Activated B cell treated with CpG ODN at 0.5 μM for 24 hours (primary cell): Measurements from ENCODE around the gene GSPT1. TPM values are rescaled to one million over a fixed set of nuclear protein-coding genes. Genes with fewer than 3 reads are reported as not detected.
"Not testable (repeated sequence)": the region's sequence is repeated elsewhere in the genome, so short reads cannot be mapped to it uniquely, and the experiment has no call there.

Source experiments
- ATAC-seq: fragments of 200-7000 bp; cut with Tn5 transposase; one replicate; pipeline ENCODE4 v1.10.0; 2021; ENCODE audit warnings: low read depth, mild to moderate bottlenecking, moderate library complexity
- CTCF ChIA-PET: fragments of 350-600 bp; sonication (Branson Sonifier 250); formaldehyde crosslinking; loops from one replicate; lab custom pipeline; 2021; ENCODE audit warnings: antibody characterized with exemption; lab: Charles Lee
- POLR2A ChIA-PET: fragments of 350-600 bp; sonication (Branson Sonifier 250); formaldehyde crosslinking; loops from one replicate; lab custom pipeline; 2021; ENCODE audit warnings: antibody characterized with exemption; lab: Charles Lee
- DNase-seq: peaks from one replicate; pipeline ENCODE4 v3.0.0; 2022
- H3K27ac Mint-ChIP-seq: one replicate; pipeline ENCODE4 v1.8.0; 2020; ENCODE audit warnings: mixed read lengths
- H3K27me3 Mint-ChIP-seq: one replicate; pipeline ENCODE4 v1.8.0; 2021; ENCODE audit warnings: mixed read lengths
- H3K36me3 Mint-ChIP-seq: one replicate; pipeline ENCODE4 v1.8.0; 2021; ENCODE audit warnings: low read depth, mixed read lengths
- H3K4me1 Mint-ChIP-seq: one replicate; pipeline ENCODE4 v1.8.0; 2021; ENCODE audit warnings: mixed read lengths
- H3K4me3 Mint-ChIP-seq: one replicate; pipeline ENCODE4 v1.8.0; 2020; ENCODE audit warnings: mild to moderate bottlenecking, mixed read lengths
- H3K9me3 Mint-ChIP-seq: one replicate; pipeline ENCODE4 v1.8.0; 2020; ENCODE audit warnings: mixed read lengths
- CTCF ChIP-seq: fragments of 200-600 bp; IDR thresholded peaks from one replicate; pipeline ENCODE4 v1.8.0; 2022; ENCODE audit warnings: antibody characterized with exemption, mild to moderate bottlenecking
- intact Hi-C: fragments of 100-400 bp; cut with micrococcal nuclease; formaldehyde crosslinking; loops from one replicate; pipeline ENCODE4 v1.15.1; 2024
- total RNA-seq: library from RNA; stranded (reverse); gene quantifications from 2 replicates; pipeline ENCODE4 v1.2.3, GENCODE V29; 2022

GSPT1 gene
- total RNA-seq, 1 donor from 2014 or later, result 101 TPM

GRCh38 chr16:11949527-11949926, 33.8 kb upstream of the GSPT1 start:
- H3K27me3 Mint-ChIP-seq, result no peaks in the 10 kb centered on the region
- no peak overlapping the region for H3K4me3 Mint-ChIP-seq
- peak; percentile 99 for ATAC-seq
- H3K27ac Mint-ChIP-seq, result no peak overlapping the region
- peak; percentile 38 for TF ChIP-seq CTCF
- DNase-seq, result no peak
- intact Hi-C loops, result loop anchor here (1.0 to 5.0 kb wide), 4 partner anchors 16 to 119 kb away; partner anchors contain the start of gene TNFRSF17
- ChIA-PET POLR2A (interaction anchor here (0.9 to 1.8 kb wide), 2 partner anchors 29 to 118 kb away, joined by 3 to 11 read pairs; no protein-coding TSS in a partner anchor), CTCF (interaction anchor here (0.5 to 5.2 kb wide), 17 partner anchors 9 to 146 kb away, joined by 3 to 142 read pairs (median 5); partner anchors contain the start of genes SNX29 and TNFRSF17)
- H3K4me1 Mint-ChIP-seq, result peaks cover 14% of the 10 kb centered on the region
- H3K36me3 Mint-ChIP-seq, result no peaks in the 10 kb centered on the region
- no peaks in the 10 kb centered on the region for H3K9me3 Mint-ChIP-seq

- H3K27ac Mint-ChIP-seq, result no peak overlapping the region
- no peaks in the 10 kb centered on the region for H3K27me3 Mint-ChIP-seq
- no peak for TF ChIP-seq CTCF
- no peak overlapping the region for H3K4me3 Mint-ChIP-seq
- POLR2A ChIA-PET, result interaction anchor here (1.8 kb wide), 1 partner anchor 119 kb away, joined by 11 read pairs; no protein-coding TSS in a partner anchor
- DNase-seq (no peak), ATAC-seq (no peak)
- CTCF ChIA-PET, result interaction anchor here (0.6 to 5.2 kb wide), 18 partner anchors 10 to 146 kb away, joined by 3 to 142 read pairs (median 4); partner anchors contain the start of genes SNX29 and TNFRSF17
- no peaks in the 10 kb centered on the region for H3K36me3 Mint-ChIP-seq
- intact Hi-C loops, result loop anchor here (1.0 to 5.0 kb wide), 4 partner anchors 16 to 119 kb away; partner anchors contain the start of gene TNFRSF17
- H3K9me3 Mint-ChIP-seq, result no peaks in the 10 kb centered on the region
- H3K4me1 Mint-ChIP-seq, result peaks cover 14% of the 10 kb centered on the region
These were observed 33.1 kb upstream of the GSPT1 start for GRCh38 chr16:11948819-11949218.

GRCh38 chr16:11946433-11946832, 30.7 kb upstream of the GSPT1 start:
- intact Hi-C loops, result loop anchor here (5.0 kb wide), 1 partner anchor 36 kb away; no protein-coding TSS in a partner anchor

GRCh38 chr16:11941945-11942344, 26.2 kb upstream of the GSPT1 start, which contains the start of gene NPIPB2:
Gene NPIPB2 (minus strand): TSS chr16:11942045. CDS start chr16:11942045, 0 bp downstream.
- intact Hi-C loops, POLR2A ChIA-PET, H3K36me3 Mint-ChIP-seq, DNase-seq, H3K27me3 Mint-ChIP-seq, H3K4me3 Mint-ChIP-seq, ATAC-seq, CTCF ChIA-PET, H3K9me3 Mint-ChIP-seq, H3K4me1 Mint-ChIP-seq, H3K27ac Mint-ChIP-seq: not testable (repeated sequence)

More at GRCh38 chr16:11946433-11946832, 30.7 kb upstream of the GSPT1 start:
- TF ChIP-seq CTCF, result no peak
- no peaks in the 10 kb centered on the region for H3K9me3 Mint-ChIP-seq
- ChIA-PET POLR2A (interaction anchor here (0.7 kb wide), 1 partner anchor 121 kb away, joined by 5 read pairs; no protein-coding TSS in a partner anchor), CTCF (interaction anchor here (5.2 kb wide), 1 partner anchor 122 kb away, joined by 142 read pairs; no protein-coding TSS in a partner anchor)
- no peak overlapping the region for H3K27ac Mint-ChIP-seq
- H3K4me1 Mint-ChIP-seq, result peaks cover 14% of the 10 kb centered on the region
- DNase-seq (no peak), ATAC-seq (no peak)
- H3K27me3 Mint-ChIP-seq, result no peaks in the 10 kb centered on the region
- H3K4me3 Mint-ChIP-seq, result no peak overlapping the region
- H3K36me3 Mint-ChIP-seq, result no peaks in the 10 kb centered on the region

- intact Hi-C loops, H3K4me3 Mint-ChIP-seq, H3K27ac Mint-ChIP-seq, DNase-seq, CTCF ChIA-PET, ATAC-seq, H3K27me3 Mint-ChIP-seq, POLR2A ChIA-PET, H3K36me3 Mint-ChIP-seq, H3K9me3 Mint-ChIP-seq, H3K4me1 Mint-ChIP-seq: not testable (repeated sequence)
These were observed 11.6 kb upstream of the GSPT1 start for GRCh38 chr16:11927350-11927749.

- intact Hi-C loops, H3K27me3 Mint-ChIP-seq, POLR2A ChIA-PET, H3K4me1 Mint-ChIP-seq, CTCF ChIA-PET, ATAC-seq, H3K4me3 Mint-ChIP-seq, DNase-seq, H3K36me3 Mint-ChIP-seq, H3K9me3 Mint-ChIP-seq, H3K27ac Mint-ChIP-seq: not testable (repeated sequence)
These were observed 8.3 kb upstream of the GSPT1 start for GRCh38 chr16:11924046-11924445.
